T-helper 2 cell (primary cell): ENCODE results near the gene RAD21L1.

ENCODE experiments used
- DNase-seq, 5 experiments: peaks; one replicate each; pipeline versions ENCODE4 v3.0.0 to v3.0.0-alpha.2; 2012 to 2022

Gene RAD21L1

DNA sequence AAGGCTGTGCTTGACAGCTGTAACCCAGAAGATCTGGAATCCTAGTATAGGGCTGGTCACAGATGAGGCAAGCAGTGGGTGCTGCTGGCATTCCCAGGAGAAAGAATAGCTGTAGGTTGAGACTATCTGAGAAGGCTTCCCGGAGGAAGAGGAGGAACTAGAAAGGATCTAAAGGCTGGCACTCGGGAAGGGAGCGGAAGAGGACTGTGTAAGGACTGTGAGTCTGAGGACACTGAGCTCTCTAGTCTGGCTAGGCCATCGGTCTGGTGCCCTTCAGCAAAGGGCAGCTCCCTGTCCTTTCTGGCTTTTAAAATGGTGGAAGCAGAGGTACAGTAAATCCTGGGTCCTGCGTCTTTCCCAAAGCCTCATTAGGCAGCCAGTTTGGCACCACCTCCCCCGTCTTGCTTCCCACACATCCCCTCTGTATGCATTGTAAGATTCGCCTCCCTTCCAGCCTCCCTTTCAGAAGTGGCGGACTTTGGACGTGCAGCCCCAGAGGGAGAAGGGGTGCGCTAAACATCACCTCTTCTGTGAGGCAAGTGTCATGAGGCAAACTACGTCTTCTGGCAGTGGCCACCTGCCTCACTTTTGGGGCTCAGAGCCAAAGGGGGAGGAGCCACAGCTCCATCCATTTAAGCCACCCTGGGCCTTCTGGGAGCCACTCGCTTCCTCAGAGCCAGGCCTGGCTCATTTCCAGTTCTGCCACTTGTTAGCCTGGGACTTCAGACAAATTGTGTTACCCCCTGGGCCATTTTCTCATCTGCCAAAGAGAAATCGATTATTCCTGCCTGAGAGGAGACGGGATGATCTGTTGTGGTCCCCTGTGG is 48.9 kb downstream of the RAD21L1 start:
- DNase-seq = no peak

DNA sequence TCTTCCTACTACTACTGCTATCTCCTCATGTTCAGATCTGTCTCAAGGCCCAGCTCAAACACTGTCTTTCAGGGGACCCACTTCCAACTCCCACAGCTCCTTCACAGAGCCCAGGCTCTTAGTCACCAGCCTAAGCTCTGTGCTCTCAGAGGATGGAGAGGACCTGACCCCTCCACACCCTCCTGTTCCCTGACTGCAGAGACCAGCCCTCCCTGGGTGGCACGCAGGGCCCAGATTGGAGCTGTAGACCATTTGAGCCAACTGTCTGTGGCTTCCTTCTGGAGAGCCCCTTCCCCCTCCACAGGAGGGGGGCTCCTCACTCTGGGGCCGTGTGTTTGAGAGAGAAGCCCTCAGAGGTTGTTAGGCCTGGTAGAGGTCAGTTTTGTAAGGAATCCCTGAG is 50.1 kb downstream of the RAD21L1 start:
- no peak for DNase-seq

DNA sequence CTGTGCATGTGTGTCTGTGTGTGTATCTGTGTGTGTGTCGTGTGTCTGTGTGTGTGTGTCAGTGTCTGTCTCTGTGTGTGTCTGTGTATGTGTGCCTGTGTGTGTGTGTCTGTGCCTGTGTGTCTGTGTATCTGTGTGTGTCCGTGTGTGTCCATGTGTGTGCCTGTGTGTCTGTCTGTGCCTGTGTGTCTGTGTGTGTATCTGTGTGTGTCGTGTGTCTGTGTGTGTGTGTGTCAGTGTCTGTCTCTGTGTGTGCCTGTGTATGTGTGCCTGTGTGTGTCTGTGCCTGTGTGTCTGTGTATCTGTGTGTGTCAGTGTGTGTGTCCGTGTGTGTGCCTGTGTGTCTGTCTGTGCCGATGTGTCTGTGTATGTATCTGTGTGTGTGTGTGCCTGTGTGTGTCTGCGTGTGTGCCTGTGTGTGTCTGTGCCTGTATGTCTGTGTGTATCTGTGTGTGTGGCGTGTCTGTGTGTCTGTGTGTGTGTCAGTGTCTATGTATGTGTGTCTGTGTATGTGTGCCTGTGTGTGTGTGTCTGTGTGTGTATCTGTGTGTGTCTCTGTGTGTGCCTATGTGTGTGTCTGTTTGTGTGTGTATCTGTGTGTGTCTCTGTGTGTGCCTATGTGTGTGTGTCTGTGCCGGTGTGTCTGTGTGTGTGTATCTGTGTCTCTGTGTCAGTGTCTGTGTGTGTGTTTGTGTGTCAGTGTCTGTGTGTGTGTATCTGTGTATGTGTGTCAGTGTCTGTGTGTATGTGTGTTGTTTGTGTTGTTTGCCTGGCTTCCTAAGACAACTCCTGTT is 51.9 kb downstream of the RAD21L1 start:
- DNase-seq = no peak

DNA sequence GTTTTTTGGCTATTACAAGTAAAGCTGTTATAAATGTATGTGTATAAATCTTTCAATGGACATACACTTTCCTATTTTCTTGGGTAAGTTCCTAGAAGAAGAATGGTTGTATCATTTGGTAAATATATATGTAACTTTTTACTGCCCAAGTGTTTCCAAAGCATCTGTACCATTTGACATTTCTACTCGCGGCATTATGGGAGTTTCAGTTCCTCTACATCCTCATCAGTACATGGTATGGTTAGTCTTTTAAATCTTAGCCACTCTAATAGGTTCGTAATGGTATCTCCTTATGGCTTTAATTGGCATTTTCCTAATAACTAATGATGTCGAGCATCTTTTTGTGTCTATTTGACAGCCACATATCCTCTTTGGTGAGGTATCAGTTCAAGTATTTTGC is 53.1 kb downstream of the RAD21L1 start:
- no peak for DNase-seq

DNA sequence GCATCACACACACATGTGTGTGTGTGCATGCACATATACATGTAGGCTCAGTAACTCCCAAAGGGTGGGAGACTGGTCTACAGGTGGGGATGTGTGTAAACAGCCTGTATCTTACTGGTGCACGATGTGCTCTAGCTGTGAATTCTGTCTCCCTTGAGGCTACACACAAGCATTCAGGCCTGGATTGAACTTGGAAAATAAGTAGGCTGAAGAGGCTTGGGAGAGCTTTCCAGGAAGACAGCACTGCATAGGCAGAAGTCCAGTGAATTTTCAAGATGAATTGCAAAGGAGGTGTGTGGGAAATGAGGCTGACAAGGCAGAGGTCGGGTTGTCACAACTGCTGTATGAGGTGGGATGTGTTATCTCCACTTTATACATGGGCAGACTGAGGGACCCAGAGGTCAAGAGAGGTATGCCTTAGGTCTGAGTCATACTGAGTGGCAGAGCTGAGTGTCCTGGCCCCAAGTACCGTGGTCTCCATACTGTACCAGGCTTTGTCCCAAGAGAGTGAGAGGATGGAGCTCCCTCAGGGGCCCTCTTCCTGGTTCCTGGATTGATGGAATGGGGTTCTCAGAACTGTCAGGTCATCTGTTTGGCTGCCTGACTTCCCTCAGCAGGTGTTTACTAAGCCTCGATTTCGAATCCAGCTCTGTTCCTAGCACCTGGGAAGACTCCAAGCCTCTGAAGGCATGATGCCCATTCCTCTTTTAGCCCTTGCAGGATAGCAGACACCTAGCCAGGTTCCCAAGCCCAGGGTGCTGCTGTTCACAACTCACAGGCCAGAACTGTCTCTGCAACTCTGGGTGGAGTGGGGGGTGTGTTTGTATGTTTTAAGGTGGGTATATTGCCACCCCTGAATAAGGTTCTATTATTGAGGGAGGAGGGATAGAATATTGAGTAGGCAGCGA is 54.6 kb downstream of the RAD21L1 start:
- no peak for DNase-seq

DNA sequence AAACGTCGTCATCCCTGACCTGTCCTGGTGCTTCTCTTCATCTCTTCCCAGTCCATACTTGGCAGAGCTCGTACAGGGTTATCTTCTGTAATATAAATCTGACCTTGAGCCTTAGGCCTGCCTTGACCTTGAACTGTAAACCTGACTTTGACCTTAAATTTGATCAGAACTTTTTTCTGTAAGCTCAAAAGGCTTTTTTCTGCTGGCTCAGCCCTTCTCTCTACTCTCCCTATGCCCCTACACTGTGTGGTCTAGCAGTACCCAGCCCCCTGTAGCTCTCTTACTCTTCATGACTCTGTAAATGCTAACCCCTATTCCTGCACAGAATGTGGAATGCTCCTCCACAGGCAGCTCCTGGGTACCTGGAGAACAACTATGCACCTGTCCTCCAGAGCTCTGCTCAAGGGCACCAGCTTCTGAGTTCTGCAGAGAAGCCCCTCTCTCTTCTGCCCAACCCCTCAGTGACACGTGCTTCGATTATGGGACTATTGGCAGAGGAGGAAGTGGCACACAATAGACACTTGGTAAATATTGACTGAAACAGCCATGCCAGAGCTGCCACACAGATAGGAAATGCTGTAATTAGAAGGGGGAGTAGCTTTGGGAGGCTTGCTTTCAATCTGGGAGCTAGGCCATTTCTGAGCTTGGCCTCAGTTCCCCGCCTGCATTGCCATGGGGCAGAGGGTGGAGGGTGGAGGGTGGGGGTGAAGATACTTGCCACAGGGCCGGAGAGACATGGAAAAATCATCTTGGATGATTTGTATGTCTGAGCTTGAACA is 55.6 kb downstream of the RAD21L1 start:
- DNase-seq = no peak

DNA sequence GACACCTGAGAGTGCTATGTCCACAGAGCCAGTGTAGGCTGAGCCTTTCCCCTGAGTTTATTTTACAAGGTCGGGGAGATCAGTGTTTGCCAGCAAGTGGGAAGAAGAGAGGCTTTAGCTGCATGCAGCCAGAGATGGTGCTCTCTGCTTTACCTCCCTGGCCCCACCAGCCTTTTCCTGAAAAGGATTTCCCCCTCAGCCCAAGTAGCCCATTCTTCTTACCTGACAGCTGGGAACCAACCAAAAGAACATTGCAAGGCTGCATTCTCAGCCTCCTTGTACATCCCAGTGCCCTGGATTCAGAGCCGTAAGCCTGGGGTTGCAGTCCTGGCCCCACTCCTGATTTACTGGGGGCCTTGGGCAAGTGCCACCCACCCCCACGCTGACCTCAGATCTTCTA is 57.1 kb downstream of the RAD21L1 start:
- no peak for DNase-seq

DNA sequence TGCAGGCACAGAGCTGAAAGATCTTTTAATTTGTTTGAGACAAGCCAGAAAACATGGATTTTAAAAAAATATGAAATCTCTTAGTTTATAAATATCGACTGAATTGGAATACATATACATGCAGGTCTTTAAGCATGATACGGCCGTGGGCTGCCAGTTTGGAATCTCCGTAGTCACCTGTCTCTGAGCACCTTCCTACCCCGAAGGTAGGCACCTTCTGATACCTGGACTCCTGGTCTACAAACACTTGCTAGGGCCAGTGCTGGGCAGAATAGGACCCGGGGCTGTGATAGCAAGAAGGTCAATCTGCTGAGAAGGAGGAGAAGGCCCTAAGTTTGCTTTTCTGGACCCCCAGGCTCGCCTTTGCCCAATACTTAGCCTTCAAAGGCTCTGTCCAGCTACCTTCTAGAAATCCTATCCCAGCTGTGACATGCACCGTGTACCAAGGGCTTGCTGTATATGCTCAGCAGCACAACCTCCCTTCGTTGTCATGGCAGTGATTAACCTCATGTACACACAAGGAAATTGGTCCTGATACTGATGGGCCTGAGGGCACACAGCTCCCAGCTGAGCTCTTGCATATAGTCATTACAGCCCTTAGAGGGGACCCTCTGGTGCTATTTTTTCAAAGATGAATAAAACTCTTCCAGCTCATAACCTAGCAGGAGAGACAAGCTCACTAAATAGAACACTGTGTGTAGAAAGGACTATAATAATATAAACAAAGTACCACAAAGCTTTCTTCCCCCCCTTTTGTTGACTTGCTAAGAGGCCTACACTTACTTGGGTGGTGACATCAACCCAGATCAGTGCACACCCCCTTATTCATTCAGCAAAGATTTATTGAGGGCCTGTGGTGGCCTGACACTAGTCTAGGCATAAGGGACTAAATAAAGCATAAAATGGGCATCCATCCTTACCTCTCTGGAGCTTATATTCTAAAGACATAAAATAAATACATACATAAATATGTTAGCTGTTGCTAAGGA is 58.0 kb downstream of the RAD21L1 start:
- DNase-seq = no peak

DNA sequence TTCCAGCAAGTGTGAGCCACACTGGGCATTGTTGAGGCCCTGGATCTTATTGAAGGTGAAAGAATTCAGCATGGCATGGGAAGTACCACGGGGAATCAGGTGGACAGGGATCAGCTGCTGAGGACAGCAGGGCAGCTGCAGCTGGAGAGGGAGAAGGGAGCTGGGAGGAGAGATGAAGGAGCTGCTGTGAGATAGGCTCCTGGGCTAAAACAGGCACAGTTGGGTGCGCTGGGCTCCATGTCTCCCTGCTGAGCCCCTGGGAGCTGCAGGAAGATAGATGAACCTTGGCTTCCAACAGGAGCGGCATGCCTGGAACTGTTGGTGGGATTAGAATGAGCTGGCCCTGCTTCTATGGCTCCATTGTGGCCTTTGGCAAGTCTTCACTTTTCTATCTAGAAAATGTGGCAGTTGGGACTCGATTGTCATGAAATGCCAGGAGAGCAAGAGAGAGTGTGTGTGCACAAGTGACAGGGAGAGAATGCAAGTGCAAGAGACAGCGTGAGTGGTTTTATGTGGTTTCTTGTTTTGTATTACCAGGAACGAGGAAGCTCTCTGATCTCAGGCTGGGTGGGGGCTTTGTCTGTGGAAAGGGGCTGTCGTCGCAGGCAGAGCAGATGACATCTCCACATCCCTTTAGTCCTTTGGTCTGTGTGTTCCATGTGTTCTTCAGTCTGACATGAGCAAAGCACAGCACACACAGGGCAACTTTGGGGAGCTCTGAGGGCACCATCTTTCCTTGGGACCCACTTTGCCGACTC is 60.6 kb downstream of the RAD21L1 start:
- peak in 1 of 5 experiments; percentile 31 for DNase-seq

DNA sequence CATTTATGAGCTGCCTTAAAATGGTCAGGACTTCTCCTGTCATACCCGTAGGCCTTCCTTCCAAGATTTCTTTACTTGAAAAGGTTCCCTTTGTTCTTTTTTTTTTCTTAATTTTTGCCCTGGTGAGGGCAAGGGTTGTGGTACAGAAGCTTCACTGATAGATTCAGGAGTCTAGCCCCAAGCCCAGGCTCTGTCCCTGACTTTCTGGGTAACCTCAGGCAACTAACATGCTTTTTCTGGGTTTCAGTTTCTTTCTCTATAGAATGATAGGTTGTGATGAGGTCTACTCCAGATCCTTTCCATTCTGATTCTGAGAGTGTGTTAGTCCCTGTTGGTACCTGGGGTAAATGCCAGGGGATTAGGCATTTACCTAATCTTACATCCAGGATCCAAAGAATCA is 61.5 kb downstream of the RAD21L1 start:
- DNase-seq = peak in 1 of 5 experiments; percentile 57

DNA sequence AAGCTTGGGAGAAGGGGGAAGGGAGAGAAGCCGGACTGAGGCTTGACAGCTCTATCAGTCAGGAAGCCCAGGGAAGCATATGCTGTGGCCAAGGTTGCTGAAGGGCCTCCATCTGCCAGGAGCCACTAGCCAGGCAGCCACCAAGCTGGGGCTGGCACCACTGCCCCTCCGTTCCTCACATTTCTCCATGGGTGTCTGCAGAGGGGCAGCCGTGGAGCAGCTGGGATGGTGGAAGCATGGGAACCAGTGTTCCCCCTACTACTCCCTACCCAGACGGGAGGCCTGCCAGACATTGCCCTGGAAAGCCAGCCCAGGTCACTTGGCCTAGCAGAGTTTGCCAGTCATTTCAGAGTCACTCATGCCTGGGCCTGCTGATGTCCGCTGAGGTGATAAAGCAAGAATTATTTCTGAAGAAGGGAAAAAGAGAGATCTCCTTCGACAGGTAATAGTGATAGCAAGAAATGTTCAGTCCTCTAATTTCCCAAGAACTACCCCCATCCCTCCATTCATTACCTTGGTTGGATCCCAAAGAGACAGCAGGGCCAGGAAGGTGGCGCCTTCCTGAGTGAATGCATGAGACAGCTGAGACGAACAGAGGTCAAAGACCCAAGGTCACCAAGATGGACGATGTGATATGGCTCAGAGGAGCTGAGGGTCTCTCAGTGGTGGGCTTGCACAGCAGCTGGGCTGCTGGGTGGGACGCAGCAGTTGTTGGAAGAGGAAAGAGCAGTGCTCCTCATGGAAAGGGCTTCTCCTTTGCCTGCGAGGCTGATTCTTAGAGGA is 62.1 kb downstream of the RAD21L1 start:
- DNase-seq = no peak

DNA sequence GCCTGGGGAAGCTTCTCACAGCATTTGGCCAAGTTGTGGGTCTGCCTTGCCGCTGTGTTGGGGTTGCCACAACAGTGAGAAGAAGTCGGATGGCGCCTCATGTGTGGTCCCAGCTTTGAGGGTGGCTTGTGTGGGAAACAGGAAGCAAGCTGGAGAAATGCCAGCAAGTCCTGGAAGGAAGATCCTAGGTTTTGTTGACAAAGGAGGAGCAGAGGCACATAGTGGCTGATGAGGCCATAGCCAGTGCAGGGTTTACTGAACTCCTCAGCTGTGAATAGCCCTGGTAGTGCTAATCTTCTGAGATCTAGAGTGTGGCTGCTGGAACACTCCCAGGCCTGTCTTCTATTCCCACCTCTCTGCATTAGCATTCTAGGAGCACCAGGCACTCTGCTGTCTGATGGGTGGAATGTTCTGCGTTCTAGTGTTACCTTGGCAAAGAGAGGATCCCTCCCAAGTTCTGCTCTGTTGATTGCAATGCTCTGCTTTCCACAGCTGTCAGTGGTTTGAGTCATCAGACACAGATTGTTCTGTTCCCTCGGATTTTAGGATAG is 65.4 kb downstream of the RAD21L1 start:
- no peak for DNase-seq

DNA sequence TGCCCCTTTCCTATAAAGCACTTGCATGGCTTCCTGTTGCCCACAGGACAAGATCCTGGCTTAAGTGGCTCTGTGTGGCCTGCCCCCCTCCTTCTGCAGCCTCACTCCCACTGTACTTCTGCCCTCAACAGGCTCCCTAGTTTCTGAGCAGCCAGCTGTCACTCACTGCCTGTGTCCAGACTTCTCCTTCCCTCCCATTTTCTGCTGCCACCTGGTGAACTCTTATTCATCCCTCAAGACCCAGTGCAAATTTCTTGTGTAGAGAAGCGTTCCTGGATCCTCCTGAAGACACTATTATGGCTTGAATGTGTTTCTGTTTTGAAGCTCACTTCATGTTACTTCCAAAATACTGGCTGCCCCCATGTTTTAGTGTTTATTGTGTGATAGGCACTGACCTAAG is 66.8 kb downstream of the RAD21L1 start:
- no peak for DNase-seq

DNA sequence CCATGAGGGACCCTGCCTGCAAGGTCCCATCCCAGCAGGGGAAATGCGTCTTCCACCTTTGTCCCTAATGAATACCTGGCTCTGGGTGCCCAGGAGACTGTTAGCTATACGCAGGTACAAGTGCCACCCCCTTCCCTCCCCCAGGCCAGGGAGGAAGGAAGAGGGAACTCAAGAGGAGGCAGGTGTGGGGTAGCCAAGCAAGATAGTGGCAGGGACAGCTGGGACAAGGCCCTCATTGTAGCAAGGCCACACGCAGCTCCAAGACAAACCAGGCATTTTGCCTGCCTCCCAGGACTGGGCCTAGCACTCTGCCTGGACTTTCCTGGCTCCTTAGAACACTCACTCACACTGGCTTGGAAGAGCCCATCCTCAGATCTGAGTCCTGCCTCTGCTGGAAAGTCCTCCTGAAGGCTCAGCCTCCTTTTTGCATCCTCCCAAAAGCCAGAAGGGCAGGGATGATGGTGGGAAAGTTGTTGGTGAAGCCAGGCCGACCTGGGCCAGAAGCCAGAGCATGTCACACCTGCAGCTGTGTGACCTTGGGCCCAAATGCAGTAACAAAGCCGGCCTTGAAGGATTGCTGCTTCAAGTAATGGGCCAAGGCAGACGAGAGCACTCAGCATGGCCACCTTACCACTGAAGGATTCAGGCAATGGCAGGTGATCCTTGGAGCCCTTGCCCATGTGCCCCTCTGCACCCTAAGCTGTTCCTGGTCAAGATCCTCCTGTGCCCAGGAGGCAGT is 68.0 kb downstream of the RAD21L1 start:
- DNase-seq = no peak

DNA sequence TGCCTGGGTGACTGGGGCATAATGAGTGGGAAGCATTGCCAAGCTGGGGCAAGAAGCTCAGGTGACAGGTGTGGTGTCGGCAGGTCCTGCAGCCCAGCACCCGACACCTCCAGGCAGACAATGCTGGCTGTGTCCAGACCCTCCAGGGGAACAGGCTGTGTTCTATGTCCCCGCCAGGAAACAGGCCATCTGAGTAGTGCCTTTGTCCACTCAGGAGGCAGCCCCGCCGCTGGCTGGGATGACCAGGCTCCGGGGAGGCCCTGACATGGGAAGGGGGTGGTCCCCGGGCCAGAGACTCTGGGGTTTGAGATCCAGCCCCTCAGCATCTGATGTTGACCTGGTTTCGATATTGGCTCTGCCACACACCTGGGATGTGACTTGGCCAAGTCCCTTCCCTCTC is 68.7 kb downstream of the RAD21L1 start:
- no peak for DNase-seq

DNA sequence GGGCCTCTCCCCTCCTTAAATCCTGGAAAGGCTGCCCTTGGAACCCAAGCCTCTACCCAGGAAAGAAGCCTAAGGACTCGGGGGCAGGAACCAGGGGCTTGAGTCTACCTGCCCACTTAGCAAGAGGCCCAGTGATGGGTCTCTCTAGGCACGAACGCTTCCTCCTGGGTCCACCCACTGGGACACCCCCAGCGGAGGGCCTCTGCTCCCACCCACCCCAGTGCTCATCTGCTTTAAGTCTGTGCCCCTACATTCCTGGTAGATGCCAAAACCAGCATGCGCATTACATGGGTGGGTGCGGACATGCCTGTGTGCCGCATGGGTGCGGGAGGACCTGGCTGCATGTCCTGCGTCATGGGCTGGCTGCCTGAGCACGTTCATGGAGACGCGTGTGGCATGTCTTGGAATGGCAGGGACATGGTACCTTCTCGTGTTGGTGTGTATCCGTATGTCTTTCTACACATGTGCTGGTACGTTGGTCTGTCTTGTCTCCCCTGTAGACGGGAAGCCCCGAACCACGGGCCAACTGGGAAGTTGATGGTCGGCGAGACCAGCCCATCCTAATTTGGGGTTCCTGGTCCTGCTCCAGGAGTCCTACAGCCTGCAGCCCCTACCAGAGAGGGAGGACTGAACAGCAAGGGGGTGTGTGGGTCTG is 69.6 kb downstream of the RAD21L1 start:
- no peak for DNase-seq

DNA sequence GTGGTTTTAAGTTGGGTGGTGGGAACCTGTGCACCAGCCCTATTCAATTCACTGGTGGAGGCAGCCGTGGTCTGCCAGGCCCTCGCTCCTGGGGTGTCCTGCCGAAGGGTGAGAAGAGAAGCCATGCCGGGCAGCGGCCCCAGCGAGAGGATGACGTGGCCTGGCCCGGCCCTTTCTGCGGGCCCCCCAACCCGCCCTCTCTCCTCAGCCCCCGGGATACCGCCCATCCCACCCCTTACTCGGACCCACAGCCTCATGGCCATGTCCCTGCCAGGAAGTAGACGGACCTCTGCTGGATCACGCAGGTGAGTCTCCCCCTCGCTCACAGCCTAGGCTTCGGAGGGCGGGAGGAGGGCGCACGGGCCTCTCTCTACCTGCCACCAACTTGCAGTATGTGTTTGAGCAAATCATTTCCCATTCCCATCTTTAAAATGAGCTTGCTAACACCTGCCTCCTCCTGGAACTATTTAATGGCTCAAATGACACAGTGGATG is 70.3 kb downstream of the RAD21L1 start:
- DNase-seq = no peak

DNA sequence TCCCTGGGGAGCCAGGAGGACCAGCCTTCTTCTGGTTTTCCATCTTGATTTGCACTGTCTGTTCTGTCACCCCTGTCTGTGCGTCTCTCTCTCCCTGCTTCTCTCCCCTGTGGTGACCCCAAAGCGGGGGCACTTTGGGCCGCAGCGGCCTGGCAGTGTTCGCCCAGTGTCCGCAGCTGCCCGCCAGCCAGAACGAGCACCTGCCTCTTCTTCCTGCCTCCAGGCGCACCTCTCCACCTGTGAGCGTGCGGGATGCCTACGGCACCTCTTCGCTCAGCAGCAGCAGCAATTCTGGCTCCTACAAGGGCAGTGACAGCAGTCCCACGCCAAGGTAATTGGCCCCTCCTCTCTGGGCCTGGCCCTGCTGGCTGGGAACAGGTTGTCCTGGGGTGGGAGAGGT is 71.1 kb downstream of the RAD21L1 start:
- DNase-seq = no peak
